Stimulated activated CD8-positive, alpha-beta memory T cell treated with anti-CD3 and anti-CD28 coated beads, Interleukin-4, amount 100 ng/mL, for 24 hours (primary cell): ENCODE results near the gene TRABD2B.

Source experiments
- DNase-seq: peaks from one replicate; pipeline ENCODE4 v3.0.0-alpha.2; 2020; ENCODE audit warnings: low read depth

Gene TRABD2B

GRCh38 chr1:48021792-48022191, 24.6 kb upstream of the TRABD2B start:
- no peak for DNase-seq

GRCh38 chr1:48019714-48020315, 22.6 kb upstream of the TRABD2B start:
- no peak for DNase-seq

GRCh38 chr1:48018799-48019198, 21.6 kb upstream of the TRABD2B start:
- DNase-seq: no peak

- no peak for DNase-seq
Observed at GRCh38 chr1:48017716-48018115, 20.5 kb upstream of the TRABD2B start.

- no peak for DNase-seq
Observed at GRCh38 chr1:48016515-48016914, 19.3 kb upstream of the TRABD2B start.

GRCh38 chr1:48013270-48013669, 16.1 kb upstream of the TRABD2B start:
- no peak for DNase-seq

- no peak for DNase-seq
Observed at GRCh38 chr1:48007047-48007446, 9.9 kb upstream of the TRABD2B start.

- no peak for DNase-seq
Observed at GRCh38 chr1:48006264-48006663, 9.1 kb upstream of the TRABD2B start.

GRCh38 chr1:48005253-48006117, 8.3 kb upstream of the TRABD2B start:
- no peak for DNase-seq

GRCh38 chr1:48003741-48004531, 6.8 kb upstream of the TRABD2B start:
- no peak for DNase-seq

- DNase-seq: no peak
Observed at GRCh38 chr1:48002142-48002541, 5.0 kb upstream of the TRABD2B start.

- DNase-seq: no peak
Observed at GRCh38 chr1:48001696-48002095, 4.5 kb upstream of the TRABD2B start.

GRCh38 chr1:48000883-48001282, 3.7 kb upstream of the TRABD2B start:
- DNase-seq: no peak

- no peak for DNase-seq
Observed at GRCh38 chr1:47999097-47999496, 1.9 kb upstream of the TRABD2B start.

- DNase-seq: no peak
Observed at GRCh38 chr1:47998396-47998990, 1.3 kb upstream of the TRABD2B start.

- DNase-seq: no peak
Observed at GRCh38 chr1:47996406-47997226, 569 bp downstream of the TRABD2B start.

GRCh38 chr1:47996060-47996405, 1.2 kb downstream of the TRABD2B start:
- no peak for DNase-seq

- no peak for DNase-seq
Observed at GRCh38 chr1:47995306-47996050, 1.7 kb downstream of the TRABD2B start.

- DNase-seq: no peak
Observed at GRCh38 chr1:47993881-47994625, 3.1 kb downstream of the TRABD2B start.

- DNase-seq: no peak
Observed at GRCh38 chr1:47993416-47993740, 3.8 kb downstream of the TRABD2B start.
